Measurements from ENCODE around the gene HEXIM1.

The HEXIM1 gene

DNA sequence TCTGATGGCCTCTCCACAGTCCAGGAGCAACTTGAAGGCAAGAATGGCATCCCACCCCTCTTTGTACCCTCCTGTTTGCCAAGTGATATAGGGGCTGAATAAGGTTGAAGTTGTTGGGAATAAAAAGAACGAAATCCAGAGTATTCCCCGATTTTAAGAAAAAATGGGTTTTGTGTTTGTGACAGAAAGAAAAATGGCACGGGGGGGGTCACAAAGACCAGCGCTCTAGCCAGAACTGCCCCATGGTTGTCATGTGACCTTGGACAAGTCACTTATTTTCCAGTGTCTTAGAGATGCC lies 1.7 kb upstream of the HEXIM1 start:
- H3K27ac ChIP-seq (ENCODE audit: low read depth, low read length): no peak overlapping the region

DNA sequence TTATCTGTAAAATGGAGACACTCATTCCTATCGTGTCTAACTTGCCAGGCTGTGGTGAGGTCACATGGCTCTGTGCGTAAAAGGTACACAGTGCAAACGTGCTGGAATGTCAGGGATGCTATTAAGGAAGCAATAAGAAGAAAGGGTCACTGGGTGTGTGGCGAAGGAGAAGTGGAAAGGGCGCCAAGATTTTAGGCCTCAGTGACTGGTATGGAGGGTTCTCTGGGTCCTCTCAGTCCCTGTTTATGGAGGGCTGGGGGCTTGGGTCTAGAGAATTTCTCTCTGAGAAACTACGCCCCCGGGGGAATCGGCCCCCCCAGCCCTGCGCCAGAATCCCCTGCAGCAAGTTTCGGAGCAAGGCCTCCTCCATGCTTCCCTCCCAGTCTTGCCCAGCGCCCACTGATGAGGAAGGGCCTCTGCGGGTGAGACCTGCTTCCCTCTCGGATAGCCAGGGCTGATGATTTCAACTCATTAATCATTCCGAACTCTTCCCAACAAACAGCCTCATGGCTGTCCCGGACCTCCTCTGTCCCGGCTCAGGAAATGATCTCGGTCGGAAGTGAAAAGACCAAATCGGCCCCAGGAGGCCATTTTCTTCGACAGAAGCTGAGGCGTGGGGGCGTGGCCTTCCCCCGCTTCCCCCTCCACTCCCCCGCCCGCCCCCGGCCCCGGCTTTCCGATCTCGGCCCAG lies 1.2 kb upstream of the HEXIM1 start:
- Histone ChIP-seq H3K4me3 (ENCODE audit: insufficient read depth, low read length, poor library complexity, severe bottlenecking) (peak overlapping the region; percentile 62), H3K4me2 (ENCODE audit: low read depth, low read length, poor library complexity, severe bottlenecking) (peak overlapping the region; percentile 67), H2AFZ (ENCODE audit: low read depth, low read length, severe bottlenecking) (peak overlapping the region; percentile 46), H3K79me2 (ENCODE audit: insufficient read depth, low read length) (no peaks in the 10 kb centered on the region), H3K27ac (ENCODE audit: low read depth, low read length) (no peak overlapping the region), H3K36me3 (ENCODE audit: low read length) (no peaks in the 10 kb centered on the region), H3K9me3 (ENCODE audit: insufficient read depth, low read length) (no peaks in the 10 kb centered on the region), H3F3A (ENCODE audit: insufficient read depth) (peaks cover 19% of the 10 kb centered on the region), H3K27me3 (ENCODE audit: low read length) (no peaks in the 10 kb centered on the region), H3K9me2 (replicated peaks; ENCODE audit: insufficient read depth, low read length) (no peaks in the 10 kb centered on the region), H4K20me1 (ENCODE audit: low read depth, low read length) (peaks cover 10% of the 10 kb centered on the region; the same call in 1 of the 2 replicates), H3K9ac (ENCODE audit: low read length) (peak overlapping the region; percentile 58)
- TF ChIP-seq EZH2phosphoT487 (conservative IDR thresholded peaks at IDR 0.05; ENCODE audit: low read length): no peak
- TF ChIP-seq, protein P1, sequence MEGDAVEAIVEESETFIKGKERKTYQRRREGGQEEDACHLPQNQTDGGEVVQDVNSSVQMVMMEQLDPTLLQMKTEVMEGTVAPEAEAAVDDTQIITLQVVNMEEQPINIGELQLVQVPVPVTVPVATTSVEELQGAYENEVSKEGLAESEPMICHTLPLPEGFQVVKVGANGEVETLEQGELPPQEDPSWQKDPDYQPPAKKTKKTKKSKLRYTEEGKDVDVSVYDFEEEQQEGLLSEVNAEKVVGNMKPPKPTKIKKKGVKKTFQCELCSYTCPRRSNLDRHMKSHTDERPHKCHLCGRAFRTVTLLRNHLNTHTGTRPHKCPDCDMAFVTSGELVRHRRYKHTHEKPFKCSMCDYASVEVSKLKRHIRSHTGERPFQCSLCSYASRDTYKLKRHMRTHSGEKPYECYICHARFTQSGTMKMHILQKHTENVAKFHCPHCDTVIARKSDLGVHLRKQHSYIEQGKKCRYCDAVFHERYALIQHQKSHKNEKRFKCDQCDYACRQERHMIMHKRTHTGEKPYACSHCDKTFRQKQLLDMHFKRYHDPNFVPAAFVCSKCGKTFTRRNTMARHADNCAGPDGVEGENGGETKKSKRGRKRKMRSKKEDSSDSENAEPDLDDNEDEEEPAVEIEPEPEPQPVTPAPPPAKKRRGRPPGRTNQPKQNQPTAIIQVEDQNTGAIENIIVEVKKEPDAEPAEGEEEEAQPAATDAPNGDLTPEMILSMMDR (IDR thresholded peaks at IDR 0.05; ENCODE audit: insufficient read depth, low read length, poor library complexity, severe bottlenecking): no peak

More for the DNA sequence above, 1.7 kb upstream of the HEXIM1 start:
- Histone ChIP-seq H3K4me2 (ENCODE audit: low read depth, low read length, poor library complexity, severe bottlenecking) (peak overlapping the region; percentile 67), H3K79me2 (ENCODE audit: insufficient read depth, low read length) (no peaks in the 10 kb centered on the region), H2AFZ (ENCODE audit: low read depth, low read length, severe bottlenecking) (no peak overlapping the region), H3K36me3 (ENCODE audit: low read length) (no peaks in the 10 kb centered on the region), H4K20me1 (ENCODE audit: low read depth, low read length) (peaks cover 8% of the 10 kb centered on the region; the same call in 1 of the 2 replicates), H3F3A (ENCODE audit: insufficient read depth) (peaks cover 14% of the 10 kb centered on the region), H3K4me3 (ENCODE audit: insufficient read depth, low read length, poor library complexity, severe bottlenecking) (no peak overlapping the region), H3K9ac (ENCODE audit: low read length) (no peak overlapping the region), H3K27me3 (ENCODE audit: low read length) (no peaks in the 10 kb centered on the region), H3K9me3 (ENCODE audit: insufficient read depth, low read length) (no peaks in the 10 kb centered on the region), H3K9me2 (replicated peaks; ENCODE audit: insufficient read depth, low read length) (no peaks in the 10 kb centered on the region)
- TF ChIP-seq EZH2phosphoT487 (conservative IDR thresholded peaks at IDR 0.05; ENCODE audit: low read length): no peak
- TF ChIP-seq, protein P1 (IDR thresholded peaks at IDR 0.05; ENCODE audit: insufficient read depth, low read length, poor library complexity, severe bottlenecking): no peak

DNA sequence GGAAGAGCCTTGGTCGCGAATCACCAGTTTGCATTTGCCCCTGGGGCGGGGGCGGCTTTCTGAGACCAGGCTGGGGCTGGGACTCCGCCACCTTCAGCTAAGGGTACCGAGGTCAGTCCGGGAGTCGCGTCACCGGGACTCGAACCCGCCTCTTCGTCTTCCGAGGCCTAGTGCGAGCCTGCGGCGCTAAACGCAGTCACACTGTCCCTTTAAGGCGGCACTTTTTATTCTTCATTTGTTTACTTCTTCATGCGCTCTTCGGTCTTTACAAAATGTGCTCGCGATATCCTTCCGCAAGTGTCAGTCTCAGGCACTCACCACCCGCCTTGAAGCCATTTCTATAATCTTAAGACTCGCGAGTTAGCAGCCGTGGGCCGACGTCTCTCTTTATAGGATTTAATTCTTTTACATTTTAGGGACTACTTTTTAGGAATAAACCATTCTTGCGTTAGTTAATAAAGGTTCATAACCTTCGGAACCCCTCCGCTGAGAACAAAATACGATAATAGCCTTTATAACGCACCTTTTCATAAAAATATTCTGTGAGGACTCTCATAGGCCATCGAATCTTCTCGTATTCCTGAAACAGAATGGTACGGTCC lies 593 bp upstream of the HEXIM1 start:
- no peaks in the 10 kb centered on the region for H3K27me3 ChIP-seq (ENCODE audit: low read length)
- no peaks in the 10 kb centered on the region for H3K9me2 ChIP-seq (replicated peaks; ENCODE audit: insufficient read depth, low read length)
- H3K4me3 ChIP-seq (ENCODE audit: insufficient read depth, low read length, poor library complexity, severe bottlenecking): peak overlapping the region; percentile 62
- peak overlapping the region; percentile 87 for H3K27ac ChIP-seq (ENCODE audit: low read depth, low read length)
- peak overlapping the region; percentile 46 for H2AFZ ChIP-seq (ENCODE audit: low read depth, low read length, severe bottlenecking)
- H3F3A ChIP-seq (ENCODE audit: insufficient read depth): peaks cover 19% of the 10 kb centered on the region
- TF ChIP-seq EZH2phosphoT487 (conservative IDR thresholded peaks at IDR 0.05; ENCODE audit: low read length): no peak
- TF ChIP-seq, protein P1 (IDR thresholded peaks at IDR 0.05; ENCODE audit: insufficient read depth, low read length, poor library complexity, severe bottlenecking): no peak
- peaks cover 10% of the 10 kb centered on the region; the same call in 1 of the 2 replicates for H4K20me1 ChIP-seq (ENCODE audit: low read depth, low read length)
- H3K9me3 ChIP-seq (ENCODE audit: insufficient read depth, low read length): no peaks in the 10 kb centered on the region
- H3K4me2 ChIP-seq (ENCODE audit: low read depth, low read length, poor library complexity, severe bottlenecking): peak overlapping the region; percentile 67
- H3K79me2 ChIP-seq (ENCODE audit: insufficient read depth, low read length): no peaks in the 10 kb centered on the region
- no peaks in the 10 kb centered on the region for H3K36me3 ChIP-seq (ENCODE audit: low read length)
- H3K9ac ChIP-seq (ENCODE audit: low read length): peak overlapping the region; percentile 58

Measured in SU-DHL-6 (cell line).